A172 (cell line): ENCODE results near the gene IRF2. TPM values are rescaled to one million over a fixed set of nuclear protein-coding genes. Genes with fewer than 3 reads are reported as not detected.
A peak's percentile ranks its signal among the peaks of the same experiment; 100 is the strongest.
"Not testable (repeated sequence)": the region's sequence is repeated elsewhere in the genome, so short reads cannot be mapped to it uniquely, and the experiment has no call there.

Experiments used
- DNase-seq: peaks from one replicate; pipeline ENCODE4 v3.0.0-alpha.2; 2015; ENCODE audit warnings: low spot score
- total RNA-seq: library from RNA; depleted of rRNA; stranded (reverse); fragments of >200 nt; shearing (Covaris generic); gene quantifications from 2 replicates; pipeline ENCODE4 v1.2.3, GENCODE V29; 2014; rRNA removed

The IRF2 gene
- total RNA-seq, 1 experiment from 2014 or later, result 22.6 TPM

DNA sequence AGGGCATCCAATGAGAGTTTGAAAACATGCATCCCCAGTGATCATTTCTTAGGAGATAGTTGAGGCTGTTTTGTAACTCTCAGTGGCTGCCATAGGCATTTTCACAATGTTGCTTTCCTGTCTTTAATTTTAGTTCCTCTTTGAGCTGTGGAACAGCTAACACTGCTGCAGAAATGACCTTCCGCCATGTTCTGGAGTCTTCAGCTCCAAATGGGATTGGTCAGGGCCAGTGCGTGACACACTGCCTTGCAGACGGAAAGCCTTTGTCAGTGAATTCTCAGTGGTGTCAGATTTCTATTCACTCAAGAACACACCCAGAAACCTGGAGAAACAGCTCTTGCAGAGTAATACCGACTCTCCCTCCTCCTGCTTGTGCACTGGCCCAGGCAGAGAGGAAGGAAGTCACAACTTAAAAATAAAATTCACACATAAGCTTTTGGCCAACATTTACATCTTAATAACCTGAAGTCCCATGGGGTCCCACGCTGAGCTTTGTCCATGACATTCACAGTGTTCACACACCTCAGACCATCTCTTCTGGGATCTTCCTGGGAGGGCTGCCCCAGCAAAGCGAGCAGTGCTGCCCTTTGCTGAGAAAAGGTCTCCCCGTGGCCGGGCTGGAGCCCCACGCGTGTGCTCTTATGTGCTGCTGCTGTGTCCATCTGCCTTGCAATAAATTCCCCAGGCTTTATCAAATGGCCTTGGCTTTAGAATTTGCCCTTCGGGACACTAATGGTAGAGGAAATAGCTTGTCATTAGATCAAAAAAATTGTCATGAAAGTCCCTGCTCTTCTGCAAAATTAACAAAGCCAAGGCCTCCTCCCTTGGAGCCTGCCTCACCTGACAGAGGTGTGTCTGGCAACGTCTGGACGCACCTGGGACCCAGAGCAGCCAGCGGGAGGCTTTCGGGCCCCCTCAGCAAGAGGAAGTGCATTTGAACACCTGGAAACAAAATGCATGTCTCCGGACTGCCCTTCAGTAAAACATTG lies 126.8 kb downstream of the IRF2 start:
- DNase-seq, result peak; percentile 8

DNA sequence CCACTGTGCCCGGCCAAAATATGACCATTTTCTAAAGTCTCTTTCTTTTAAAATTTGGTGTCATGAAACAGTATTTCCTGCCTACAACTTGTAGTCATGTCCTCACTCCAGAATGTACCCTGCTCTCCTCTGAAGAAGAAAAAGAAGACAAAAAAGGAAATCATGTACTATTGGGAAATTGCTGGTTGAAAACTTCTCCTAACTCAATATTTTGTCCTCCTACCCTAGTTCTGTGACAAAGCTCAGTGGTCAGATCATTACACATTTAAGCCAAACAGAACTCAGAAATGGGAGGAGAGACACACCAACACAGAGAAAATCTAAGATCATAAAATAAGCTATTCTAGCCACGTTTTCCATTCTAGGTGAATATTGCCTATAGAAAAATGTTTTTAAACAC lies 127.7 kb downstream of the IRF2 start:
- DNase-seq, result no peak

DNA sequence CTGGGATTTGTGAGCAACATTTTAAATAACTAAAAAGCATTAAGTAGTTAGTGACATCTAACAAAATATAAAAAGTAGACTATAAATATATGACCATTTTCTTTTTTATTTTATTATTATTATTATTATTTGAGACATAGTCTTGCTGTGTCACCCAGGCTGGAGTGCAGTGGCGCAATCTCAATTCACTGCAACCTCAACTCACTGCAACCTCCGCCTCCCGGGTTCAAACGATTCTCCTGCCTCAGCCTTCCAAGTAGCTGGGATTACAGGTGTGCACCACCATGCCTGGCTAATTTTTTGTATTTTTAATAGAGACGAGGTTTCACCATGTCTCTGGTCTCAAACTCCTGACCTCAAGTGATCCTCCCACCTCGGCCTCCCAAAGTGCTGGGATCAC lies 128.1 kb downstream of the IRF2 start:
- not testable (repeated sequence) for DNase-seq

DNA sequence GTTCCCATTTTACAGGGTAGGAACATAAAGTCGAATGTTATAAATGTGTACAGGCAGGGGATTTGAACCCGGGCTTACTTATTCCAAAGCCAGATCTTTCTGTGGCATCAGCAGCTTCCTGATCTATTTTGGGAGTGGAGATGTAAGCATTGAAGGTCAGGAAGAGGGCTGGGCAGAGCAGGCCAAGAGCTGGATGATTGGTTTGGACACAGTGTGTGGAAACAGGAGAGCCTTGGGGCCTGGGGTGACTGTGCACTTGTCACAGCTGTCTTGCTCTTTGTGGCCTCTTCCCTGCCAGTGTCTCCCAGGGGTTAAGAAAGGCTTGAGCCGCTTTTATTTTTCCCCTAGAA lies 128.8 kb downstream of the IRF2 start:
- DNase-seq, result no peak

DNA sequence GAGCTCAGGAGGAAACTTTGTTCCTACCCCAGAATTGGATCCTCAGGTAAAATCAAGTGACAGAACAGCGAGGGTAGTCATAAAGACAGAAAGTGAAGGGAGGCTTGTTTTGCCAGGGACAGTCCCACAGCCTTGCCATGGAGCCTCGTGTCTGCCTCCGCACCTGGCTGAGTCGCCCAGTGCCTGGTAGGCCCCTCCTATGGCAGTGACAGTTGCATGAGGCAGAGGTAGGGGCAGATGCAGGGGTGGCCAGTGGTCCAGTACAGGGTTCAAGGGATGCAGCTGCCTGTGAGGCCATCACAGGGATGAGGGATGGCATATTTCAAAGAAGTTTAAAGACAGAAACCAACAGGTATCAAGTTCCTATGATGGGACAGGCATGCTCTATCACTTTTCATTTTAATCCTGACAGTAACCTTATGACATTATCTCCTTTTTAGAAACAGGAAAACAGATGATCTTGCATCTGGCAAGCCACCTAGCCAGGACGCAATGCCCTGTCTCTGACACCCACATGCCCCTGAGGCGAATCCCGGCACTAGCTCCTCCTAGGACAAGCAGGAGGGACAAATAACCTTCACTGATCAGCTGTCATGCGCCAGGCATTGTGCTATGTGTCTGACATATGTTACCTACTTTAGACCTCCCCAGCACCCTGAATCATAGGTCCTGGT lies 129.3 kb downstream of the IRF2 start:
- no peak for DNase-seq

DNA sequence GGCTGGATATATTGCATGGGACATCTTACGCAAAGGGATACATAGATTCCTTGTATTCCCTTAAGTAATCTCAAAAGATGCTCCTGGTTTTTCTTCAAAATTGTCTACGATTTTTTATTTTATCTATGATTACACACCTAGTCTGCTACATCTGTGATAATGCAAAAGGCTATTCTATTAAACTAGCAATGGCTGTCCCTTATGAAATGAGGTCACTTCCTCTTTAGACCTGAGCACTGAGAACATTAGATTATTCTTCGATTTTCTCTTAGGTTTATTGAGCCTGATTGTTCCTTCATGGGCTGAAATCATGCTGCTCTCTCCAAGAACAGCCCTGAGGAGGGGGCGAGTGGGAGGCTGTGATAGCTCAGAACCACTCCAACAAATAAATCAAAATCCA lies 129.9 kb downstream of the IRF2 start:
- DNase-seq, result no peak

DNA sequence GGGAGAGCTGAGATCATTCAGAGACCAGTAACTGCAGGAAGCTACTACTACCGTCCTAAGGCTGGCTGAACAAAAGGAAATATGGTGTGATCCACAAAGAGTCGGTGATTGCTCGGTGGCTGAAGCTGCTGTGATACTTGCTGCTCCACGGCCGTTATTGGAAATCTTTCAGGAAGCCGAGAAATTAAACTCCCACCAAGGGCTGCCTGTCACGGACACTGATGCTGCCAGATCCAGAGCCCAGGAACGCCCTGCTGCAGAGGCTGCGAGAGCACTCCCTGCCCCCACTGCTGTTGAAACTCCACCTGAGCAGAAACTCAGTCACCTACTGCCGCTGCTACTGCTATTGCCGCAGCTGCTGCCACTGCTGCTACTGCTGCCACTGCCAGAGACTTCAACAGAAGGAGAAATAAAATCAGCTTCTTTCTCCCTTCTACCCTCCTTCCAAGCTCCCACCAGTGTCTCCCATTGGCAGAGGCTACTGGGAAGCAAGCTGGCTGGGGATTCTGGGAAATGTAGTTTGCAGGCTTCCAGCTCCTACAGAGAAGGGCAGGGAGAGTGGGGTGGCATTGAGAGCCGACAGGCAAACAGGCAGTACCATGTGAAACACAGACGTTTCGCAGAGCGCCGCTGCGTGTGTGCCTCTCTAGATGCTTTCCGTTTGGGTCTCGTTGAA lies 130.7 kb downstream of the IRF2 start:
- peak; percentile 68 for DNase-seq

DNA sequence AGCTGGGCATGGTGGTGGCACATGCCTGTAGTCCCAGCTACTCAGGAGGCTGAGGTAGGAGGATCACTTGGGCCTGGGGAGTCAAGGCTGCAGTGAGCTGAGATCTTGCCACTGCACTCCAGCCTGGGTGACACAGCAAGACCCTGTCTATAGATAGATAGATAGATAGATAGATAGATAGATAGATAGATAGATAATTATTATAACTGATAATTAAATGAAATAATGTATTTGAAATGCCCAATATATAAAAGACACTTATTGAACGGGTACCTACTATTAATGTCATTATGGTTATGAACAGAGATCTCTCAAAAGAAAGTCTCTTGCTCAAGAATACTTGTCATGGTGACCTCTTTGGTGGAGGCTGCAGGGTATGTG lies 131.5 kb downstream of the IRF2 start:
- DNase-seq, result not testable (repeated sequence)

DNA sequence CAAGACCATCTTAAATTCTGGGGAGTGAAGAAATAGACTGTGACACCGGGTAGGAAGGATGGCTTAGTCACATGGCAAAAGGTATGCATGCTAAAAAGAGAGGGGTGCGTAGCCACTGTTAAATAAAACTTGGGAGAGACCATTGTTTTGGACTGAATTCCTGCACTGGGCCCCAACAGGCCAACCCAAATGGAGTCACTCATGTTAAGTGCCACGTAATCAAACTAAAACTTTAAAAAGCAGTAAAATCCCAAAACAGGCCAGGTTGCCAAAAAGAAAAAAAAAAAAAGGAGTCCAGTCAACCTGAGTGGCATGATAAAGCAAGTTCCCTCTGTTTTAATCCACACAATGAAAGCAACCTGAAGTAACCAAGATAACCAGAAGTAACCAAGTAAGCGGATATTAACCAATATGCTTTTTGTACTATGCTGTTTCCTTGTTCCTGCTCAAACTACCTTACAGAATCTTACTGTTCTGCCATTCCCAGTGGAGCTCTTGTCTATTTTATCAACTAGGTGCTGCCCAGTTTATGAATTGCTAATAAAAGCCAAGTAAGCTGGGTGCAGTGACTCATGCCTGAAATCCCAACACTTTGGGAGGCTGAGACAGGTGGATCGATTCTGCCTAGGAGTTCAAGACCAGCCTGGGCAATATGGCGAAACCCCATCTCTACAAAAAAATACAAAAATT lies 132.0 kb downstream of the IRF2 start:
- DNase-seq, result no peak

DNA sequence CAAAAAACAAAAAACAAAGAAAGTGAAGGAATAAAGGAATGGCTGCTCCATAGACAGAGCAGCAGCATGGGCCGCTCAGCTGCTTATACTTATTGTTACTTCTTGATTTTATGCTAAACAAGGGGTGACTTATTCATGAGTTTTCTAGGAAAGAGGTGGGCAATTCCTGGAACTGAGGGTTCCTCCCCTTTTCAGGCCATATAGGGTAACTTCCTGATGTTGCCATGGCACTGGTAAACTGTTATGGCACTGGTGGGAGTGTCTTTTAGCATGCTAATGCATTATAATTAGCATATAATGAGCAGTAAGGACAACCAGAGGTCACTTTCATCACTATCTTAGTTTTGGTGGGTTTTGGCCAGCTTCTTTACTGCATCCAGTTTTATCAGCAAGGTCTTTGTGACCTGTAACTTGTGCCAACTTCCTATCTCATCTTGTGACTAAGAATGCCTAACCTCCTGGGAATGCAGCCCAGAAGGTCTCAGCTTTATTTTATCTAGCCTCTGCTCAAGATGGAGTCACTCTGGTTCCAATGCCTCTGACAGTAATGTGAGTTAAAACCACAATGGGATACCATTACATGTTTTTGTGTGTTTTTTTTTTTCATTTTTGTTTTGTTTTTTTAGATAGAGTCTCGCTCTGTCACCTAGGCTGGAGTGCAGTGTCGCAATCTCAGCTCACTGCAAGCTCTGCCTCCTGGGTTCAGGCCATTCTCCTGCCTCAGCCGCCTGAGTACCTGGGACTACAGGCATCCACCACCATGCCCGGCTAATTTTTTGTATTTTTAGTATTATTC lies 134.8 kb downstream of the IRF2 start:
- DNase-seq, result peak; percentile 83

DNA sequence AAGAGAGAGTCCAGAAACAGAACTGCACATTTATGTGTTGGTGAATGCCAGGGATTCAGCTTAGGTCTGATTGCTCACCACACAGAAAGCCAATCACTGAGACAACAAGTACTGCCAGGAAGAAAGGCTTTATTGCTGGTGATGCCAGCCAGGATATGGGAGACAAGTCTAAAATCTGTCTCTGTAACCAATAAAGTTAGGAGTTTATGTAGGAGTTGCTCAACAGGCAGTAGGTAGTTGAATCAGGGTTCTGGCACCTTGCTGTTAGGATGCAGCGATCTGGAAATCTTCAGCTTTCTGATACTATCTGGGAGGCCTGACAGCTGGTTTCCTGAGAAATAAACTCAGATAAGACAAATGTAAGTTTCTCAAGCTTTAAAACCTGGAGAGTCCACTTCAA lies 136.4 kb downstream of the IRF2 start:
- no peak for DNase-seq

Other genes starting within 250 kb of the IRF2 start
- 57.5 and 57.9 TPM in 2 replicates for gene CASP3, start 174.9 kb upstream of the IRF2 start, total RNA-seq
- gene PRIMPOL, start 175.2 kb upstream of the IRF2 start, total RNA-seq, result 22.5 and 28.4 TPM in 2 replicates